ENCODE data around the gene CCDC92B. TPM values are rescaled to one million over a fixed set of nuclear protein-coding genes. Genes with fewer than 3 reads are reported as not detected.

The CCDC92B gene
- total RNA-seq, 1 donor from 2014 or later = not detected

GRCh38 chr17:2718150-2718938 lies 31.1 kb downstream of the CCDC92B start:
- TF ChIP-seq CTCF (IDR thresholded peaks at IDR 0.05; ENCODE audit: insufficient read depth, low read length, severe bottlenecking) = no peak
- FAIRE-seq = no peak
- Histone ChIP-seq H3K36me3 (ENCODE audit: control insufficient read depth, insufficient read depth, low read length) (no peaks in the 10 kb centered on the region), H3K4me3 (ENCODE audit: low read depth, low read length) (no peak overlapping the region), H3K27me3 (ENCODE audit: control insufficient read depth, insufficient read depth, low read length) (no peaks in the 10 kb centered on the region)
- DNase-seq (ENCODE audit: low read depth) = peak; percentile 26

- H3K4me3 ChIP-seq (ENCODE audit: low read depth, low read length) = no peak overlapping the region
- no peaks in the 10 kb centered on the region for H3K27me3 ChIP-seq (ENCODE audit: control insufficient read depth, insufficient read depth, low read length)
- TF ChIP-seq CTCF (IDR thresholded peaks at IDR 0.05; ENCODE audit: insufficient read depth, low read length, severe bottlenecking) = no peak
- FAIRE-seq = no peak
- no peak for DNase-seq (ENCODE audit: low read depth)
- H3K36me3 ChIP-seq (ENCODE audit: control insufficient read depth, insufficient read depth, low read length) = no peaks in the 10 kb centered on the region
Observed at GRCh38 chr17:2716649-2717048, 32.8 kb downstream of the CCDC92B start.

- FAIRE-seq (no peak), DNase-seq (ENCODE audit: low read depth) (no peak)
- H3K27me3 ChIP-seq (ENCODE audit: control insufficient read depth, insufficient read depth, low read length) = no peaks in the 10 kb centered on the region
- TF ChIP-seq CTCF (IDR thresholded peaks at IDR 0.05; ENCODE audit: insufficient read depth, low read length, severe bottlenecking) = no peak
- H3K4me3 ChIP-seq (ENCODE audit: low read depth, low read length) = no peak overlapping the region
- H3K36me3 ChIP-seq (ENCODE audit: control insufficient read depth, insufficient read depth, low read length) = no peaks in the 10 kb centered on the region
Observed at GRCh38 chr17:2713881-2714280, 35.6 kb downstream of the CCDC92B start.

GRCh38 chr17:2712300-2713043 lies 37.0 kb downstream of the CCDC92B start:
- no peaks in the 10 kb centered on the region for H3K27me3 ChIP-seq (ENCODE audit: control insufficient read depth, insufficient read depth, low read length)
- TF ChIP-seq CTCF (IDR thresholded peaks at IDR 0.05; ENCODE audit: insufficient read depth, low read length, severe bottlenecking) = no peak
- FAIRE-seq = peak; percentile 36
- H3K36me3 ChIP-seq (ENCODE audit: control insufficient read depth, insufficient read depth, low read length) = peaks cover 1% of the 10 kb centered on the region
- DNase-seq (ENCODE audit: low read depth) = no peak
- H3K4me3 ChIP-seq (ENCODE audit: low read depth, low read length) = peak overlapping the region; percentile 80

- peak within 1 kb of the TSS; percentile 80 for H3K4me3 ChIP-seq (ENCODE audit: low read depth, low read length)
- H3K36me3 ChIP-seq (ENCODE audit: control insufficient read depth, insufficient read depth, low read length) = peaks cover 3% of the 10 kb centered on the region
- H3K27me3 ChIP-seq (ENCODE audit: control insufficient read depth, insufficient read depth, low read length) = no peaks in the 10 kb centered on the region
- DNase-seq (ENCODE audit: low read depth) = peak; percentile 86
- no peak for FAIRE-seq
- no peak for TF ChIP-seq CTCF (IDR thresholded peaks at IDR 0.05; ENCODE audit: insufficient read depth, low read length, severe bottlenecking)
Observed at GRCh38 chr17:2711608-2712299, 37.7 kb downstream of the CCDC92B start, which contains the start of gene CLUH. Gene CLUH (minus strand): TSS chr17:2711764. CDS start chr17:2711661, 103 bp downstream.

Measured in bronchial epithelial cell (primary cell).